HepG2 (cell line): Measurements from ENCODE around the gene FAM20C. TPM values are rescaled to one million over a fixed set of nuclear protein-coding genes. Genes with fewer than 3 reads are reported as not detected.

Experiments
- ATAC-seq: fragments of 200-7000 bp; cut with Tn5 transposase; 3 replicates; pipeline ENCODE4 v1.9.1; 2020; ENCODE audit warnings: mild to moderate bottlenecking, moderate library complexity
- BruUV-seq: library from RNA; stranded (reverse); fragments of 400-500 nt; replicated peaks from 2 replicates; lab custom pipeline; 2021; lab: Mats Ljungman, UMichigan
- CTCF ChIA-PET: fragments of 300-600 bp; formaldehyde crosslinking; extraction: SDS; loops from one replicate; lab custom pipeline; 2021; ENCODE audit warnings: low total read pairs, inconsistent platforms, low intra/inter-chr PET ratio; lab: Yijun Ruan, JAX
- POLR2A ChIA-PET: fragments of 350-600 bp; sonication (Branson Sonifier 250); formaldehyde crosslinking; loops from one replicate; lab custom pipeline; 2020; ENCODE audit warnings: antibody characterized with exemption, inconsistent platforms; lab: Yijun Ruan, JAX
- DNase-seq: peaks from one replicate; pipeline ENCODE4 v3.0.0-alpha.2; 2015; ENCODE audit warnings: low spot score
- FAIRE-seq: peaks from 3 replicates; lab custom pipeline; 2011; peaks lifted over from hg19 to GRCh38; lab: Jason Lieb, UNC
- H2AFZ ChIP-seq: one replicate; pipeline ENCODE4 v1.6.1; 2011; ENCODE audit warnings: low read length, inconsistent platforms
- H3K27ac ChIP-seq: fragments of 300-600 bp; 3 replicates; pipeline ENCODE4 v1.8.0; 2011; ENCODE audit warnings: mixed run types, mild to moderate bottlenecking, mixed read lengths, low read length, inconsistent platforms; ENCODE audit not compliant: insufficient read depth; ENCODE audit errors: extremely low read length
- H3K27me3 ChIP-seq, 2 experiments: fragments of 200-600 bp in 1 of 2; 2 replicates in 1 of 2; 3 replicates in 1 of 2; pipeline versions ENCODE4 v1.6.0 to v1.8.0; 2011; ENCODE audit warnings: low read length in 2 of 2, mild to moderate bottlenecking in 2 of 2, moderate library complexity in 2 of 2, inconsistent platforms in 1 of 2; ENCODE audit not compliant: insufficient read depth in 2 of 2, control insufficient read depth in 1 of 2
- H3K36me3 ChIP-seq, 2 experiments: fragments of 200-600 bp in 1 of 2; replicated peaks in 1 of 2; 2 replicates in 1 of 2; 3 replicates in 1 of 2; pipeline versions ENCODE4 v1.5.1 to v1.8.0; 2011; ENCODE audit warnings: low read length in 2 of 2, inconsistent platforms in 1 of 2; ENCODE audit not compliant: insufficient read depth in 2 of 2, control insufficient read depth in 1 of 2
- H3K4me1 ChIP-seq: 2 replicates; pipeline ENCODE4 v1.5.1; 2012; ENCODE audit warnings: low read length, inconsistent platforms; ENCODE audit not compliant: insufficient read depth
- H3K4me2 ChIP-seq: 2 replicates; pipeline ENCODE4 v1.6.0; 2011; ENCODE audit warnings: low read depth, low read length, inconsistent platforms
- H3K4me3 ChIP-seq, 3 experiments: fragments of 200-600 bp in 1 of 3; sonication (generic), shearing (Covaris generic) in 1 of 3; replicated peaks in 1 of 3; 2 replicates each; pipeline ENCODE4 v1.5.1; 2011 to 2016; ENCODE audit warnings: low read length in 3 of 3, inconsistent platforms in 2 of 3, low read depth in 2 of 3, mild to moderate bottlenecking in 2 of 3, control low read depth in 1 of 3, mixed read lengths in 1 of 3; ENCODE audit not compliant: insufficient read depth in 1 of 3
- H3K79me2 ChIP-seq: one replicate; pipeline ENCODE4 v1.6.1; 2011; ENCODE audit warnings: low read length, inconsistent platforms; ENCODE audit not compliant: insufficient read depth
- H3K9ac ChIP-seq: 2 replicates; pipeline ENCODE4 v1.6.0; 2011; ENCODE audit warnings: mild to moderate bottlenecking, low read depth, low read length, inconsistent platforms; ENCODE audit not compliant: insufficient read depth
- H3K9me3 ChIP-seq: 2 replicates; pipeline ENCODE4 v1.5.1; 2012; ENCODE audit warnings: mild to moderate bottlenecking, low read length
- H4K20me1 ChIP-seq: 2 replicates; pipeline ENCODE4 v1.6.0; 2011; ENCODE audit warnings: inconsistent platforms, mild to moderate bottlenecking, low read length, moderate library complexity; ENCODE audit not compliant: insufficient read depth
- ARNT2 ChIP-seq: sonication (generic); formaldehyde crosslinking; IDR thresholded peaks from 2 replicates; pipeline ENCODE4 v1.8.0; 2022; ENCODE audit warnings: mild to moderate bottlenecking, low read depth, missing genetic modification reagents, moderate library complexity
- HDAC1 ChIP-seq: sonication (generic); formaldehyde crosslinking; IDR thresholded peaks from 2 replicates; pipeline ENCODE4 v1.5.1; 2020; ENCODE audit warnings: mild to moderate bottlenecking, missing genetic modification reagents
- HNF4A ChIP-seq: sonication (generic); formaldehyde crosslinking; IDR thresholded peaks from 2 replicates; pipeline ENCODE4 v1.4.0; 2020; ENCODE audit warnings: missing genetic modification reagents
- HNF4G ChIP-seq, 2 experiments: sonication (generic) in 1 of 2; formaldehyde crosslinking in 1 of 2; IDR thresholded peaks; 2 replicates each; pipeline versions ENCODE4 v1.4.0 to v1.6.1; 2011 to 2020; ENCODE audit warnings: borderline replicate concordance in 2 of 2, low read depth in 2 of 2, mild to moderate bottlenecking in 2 of 2, low read length in 1 of 2, missing genetic modification reagents in 1 of 2, moderate library complexity in 1 of 2
- MIXL1 ChIP-seq: IDR thresholded peaks from 2 replicates; pipeline ENCODE4 v1.6.1; 2016
- SOX13 ChIP-seq, 3 experiments: fragments of 450-650 bp in 1 of 3; sonication (generic) in 1 of 3; formaldehyde crosslinking in 1 of 3; IDR thresholded peaks in 2 of 3; conservative IDR thresholded peaks in 1 of 3; 2 replicates each; pipeline versions ENCODE4 v1.5.0 to v1.6.1; 2016 to 2020; ENCODE audit warnings: antibody characterized with exemption in 1 of 3, mild to moderate bottlenecking in 1 of 3, missing compliant biosample characterization in 1 of 3, missing genetic modification reagents in 1 of 3, moderate library complexity in 1 of 3
- SOX5 ChIP-seq: IDR thresholded peaks from 2 replicates; pipeline ENCODE4 v1.6.1; 2016; ENCODE audit warnings: borderline replicate concordance
- ZBTB38 ChIP-seq: sonication (generic); formaldehyde crosslinking; IDR thresholded peaks from 2 replicates; pipeline ENCODE4 v1.5.1; 2020; ENCODE audit warnings: mild to moderate bottlenecking, missing genetic modification reagents
- WGBS: methylation state at CpG from one replicate; pipeline ENCODE4 v1.1.6; 2017; ENCODE audit warnings: low lambda C conversion rate; 5-methylcytosine and 5-hydroxymethylcytosine counted together
- in situ Hi-C: cut with HindIII; loops from 2 replicates; pipeline ENCODE4 v1.10.0; 2017; ENCODE audit warnings: low pct_unique_long_range_greater_than_20kb; ENCODE audit not compliant: extremely low pct_ligation_motif_present
- intact Hi-C: fragments of 100-400 bp; cut with micrococcal nuclease; formaldehyde crosslinking; loops from one replicate; pipeline ENCODE4 v1.10.0; 2022; ENCODE audit not compliant: unreplicated experiment
- polyA plus RNA-seq, 8 experiments: library from polyadenylated mRNA; depleted of rRNA in 3 of 8; stranded (reverse) in 7 of 8; unstranded in 1 of 8; fragments of >200 nt; fragmentation: Illumina TruSeq in 4 of 8; extraction: Trizol in 4 of 8; gene quantifications; 2 replicates each; pipeline versions ENCODE4 v1.2.1 to v1.2.3, GENCODE V29; 2011 to 2016; ENCODE audit warnings: low read depth in 4 of 8, missing spikeins in 1 of 8, mixed read lengths in 1 of 8; ENCODE audit not compliant: insufficient read depth in 1 of 8
- total RNA-seq, 5 experiments: library from RNA; depleted of rRNA; stranded (reverse); fragments of >200 nt; fragmentation: Illumina TruSeq; extraction: Trizol; gene quantifications; 2 replicates each; pipeline ENCODE4 v1.2.3, GENCODE V29; 2016; ENCODE audit warnings: low read depth in 1 of 5
- TF ChIP-seq, protein P1 (sequence below), 2 experiments: sonication (generic) in 1 of 2; formaldehyde crosslinking in 1 of 2; IDR thresholded peaks; 2 replicates each; pipeline versions ENCODE4 v1.6.1 to v1.9.0; 2014 to 2022; ENCODE audit warnings: antibody characterized with exemption in 1 of 2, borderline replicate concordance in 1 of 2, inconsistent platforms in 1 of 2, low read depth in 1 of 2, missing genetic modification reagents in 1 of 2
- TF ChIP-seq, protein P2 (sequence below): sonication (generic); formaldehyde crosslinking; IDR thresholded peaks from 2 replicates; pipeline ENCODE4 v1.4.0; 2020; ENCODE audit warnings: missing genetic modification reagents
- TF ChIP-seq, protein P3 (sequence below): sonication (generic); formaldehyde crosslinking; IDR thresholded peaks from 2 replicates; pipeline ENCODE4 v1.5.1; 2020; ENCODE audit warnings: mild to moderate bottlenecking, missing genetic modification reagents, borderline replicate concordance

FAM20C gene
- total and polyA plus RNA-seq, 2 of the 13 experiments (the other 11 are each of a cell fraction or from before 2014, with no cell fraction given), result 11.9 to 19.9 TPM

DNA sequence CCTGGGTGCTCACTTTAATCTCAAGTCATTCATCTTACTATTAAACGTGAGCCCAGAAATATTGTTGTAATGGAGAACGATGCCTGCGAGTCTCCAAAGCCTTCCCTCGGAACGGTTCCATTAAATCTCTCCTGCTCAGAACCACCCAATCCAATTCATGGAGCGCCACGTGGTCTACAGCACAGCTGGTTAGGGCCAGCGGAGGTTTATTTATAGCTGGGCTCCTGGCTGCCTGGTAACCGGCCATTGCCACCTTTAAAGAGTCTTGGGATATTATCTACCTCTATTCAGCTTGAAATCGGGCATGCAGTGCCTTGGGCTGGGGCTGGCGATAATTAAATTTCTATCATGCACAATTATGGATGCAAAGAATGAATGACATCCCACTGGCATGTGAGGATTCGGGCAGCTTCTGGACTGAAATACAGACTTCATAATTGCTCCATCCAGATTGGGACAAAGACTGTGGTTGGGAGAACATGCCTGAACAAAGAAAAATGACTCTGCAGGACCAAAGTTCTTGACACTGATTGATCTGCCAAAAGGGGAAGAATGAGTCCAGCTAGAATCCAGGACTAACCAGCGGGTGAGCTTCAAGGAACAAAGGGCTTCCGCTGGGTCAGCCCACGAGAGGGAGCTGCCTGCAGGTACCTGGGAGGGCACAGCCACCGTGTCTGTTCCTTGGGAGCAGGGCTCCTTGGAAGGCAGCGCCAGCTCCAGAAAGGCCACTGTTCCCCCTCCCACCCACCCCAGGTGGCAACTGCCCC lies 7.3 kb downstream of the FAM20C start:
- BruUV-seq, result no TSS peak
- H3K4me1 ChIP-seq, result peaks cover 59% of the 10 kb centered on the region
- peaks cover 36% of the 10 kb centered on the region for H3K79me2 ChIP-seq
- no peak overlapping the region; the same call in 1 of the 2 replicates for H3K4me2 ChIP-seq
- H3K36me3 ChIP-seq, result peaks cover 18 to 66% of the 10 kb centered on the region in 2 experiments; a peak in 4 of 5 replicates
- H3K9me3 ChIP-seq, result no peaks in the 10 kb centered on the region
- H3K4me3 ChIP-seq, result no peak overlapping the region
- FAIRE-seq (peak; percentile 51), ATAC-seq (peak; percentile 30), DNase-seq (peak; percentile 55)
- no peak overlapping the region for H3K9ac ChIP-seq
- intact Hi-C loops, result no loop called here
- no peaks in the 10 kb centered on the region for H3K27me3 ChIP-seq
- in situ Hi-C loops, result no loop called here
- 85% methylated on average over 15 of the region's 17 CpGs for WGBS
- peak overlapping the region; percentile 57 for H3K27ac ChIP-seq
- H2AFZ ChIP-seq, result no peak overlapping the region
- POLR2A ChIA-PET, result interaction anchor here (1.2 to 2.1 kb wide), 3 partner anchors 11 to 35 kb away, joined by 3 to 9 read pairs (median 5); no protein-coding TSS in a partner anchor
- peaks cover 7% of the 10 kb centered on the region for H4K20me1 ChIP-seq
- CTCF ChIA-PET, result no interaction called here
- TF ChIP-seq, protein P1, sequence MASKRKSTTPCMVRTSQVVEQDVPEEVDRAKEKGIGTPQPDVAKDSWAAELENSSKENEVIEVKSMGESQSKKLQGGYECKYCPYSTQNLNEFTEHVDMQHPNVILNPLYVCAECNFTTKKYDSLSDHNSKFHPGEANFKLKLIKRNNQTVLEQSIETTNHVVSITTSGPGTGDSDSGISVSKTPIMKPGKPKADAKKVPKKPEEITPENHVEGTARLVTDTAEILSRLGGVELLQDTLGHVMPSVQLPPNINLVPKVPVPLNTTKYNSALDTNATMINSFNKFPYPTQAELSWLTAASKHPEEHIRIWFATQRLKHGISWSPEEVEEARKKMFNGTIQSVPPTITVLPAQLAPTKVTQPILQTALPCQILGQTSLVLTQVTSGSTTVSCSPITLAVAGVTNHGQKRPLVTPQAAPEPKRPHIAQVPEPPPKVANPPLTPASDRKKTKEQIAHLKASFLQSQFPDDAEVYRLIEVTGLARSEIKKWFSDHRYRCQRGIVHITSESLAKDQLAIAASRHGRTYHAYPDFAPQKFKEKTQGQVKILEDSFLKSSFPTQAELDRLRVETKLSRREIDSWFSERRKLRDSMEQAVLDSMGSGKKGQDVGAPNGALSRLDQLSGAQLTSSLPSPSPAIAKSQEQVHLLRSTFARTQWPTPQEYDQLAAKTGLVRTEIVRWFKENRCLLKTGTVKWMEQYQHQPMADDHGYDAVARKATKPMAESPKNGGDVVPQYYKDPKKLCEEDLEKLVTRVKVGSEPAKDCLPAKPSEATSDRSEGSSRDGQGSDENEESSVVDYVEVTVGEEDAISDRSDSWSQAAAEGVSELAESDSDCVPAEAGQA (IDR thresholded peaks at IDR 0.05; ENCODE audit: low read depth), result no peak
- TF ChIP-seq, protein P1 (CRISPR knock-in tag; IDR thresholded peaks at IDR 0.05; ENCODE audit: borderline replicate concordance), result no peak
- TF ChIP-seq, protein P2, sequence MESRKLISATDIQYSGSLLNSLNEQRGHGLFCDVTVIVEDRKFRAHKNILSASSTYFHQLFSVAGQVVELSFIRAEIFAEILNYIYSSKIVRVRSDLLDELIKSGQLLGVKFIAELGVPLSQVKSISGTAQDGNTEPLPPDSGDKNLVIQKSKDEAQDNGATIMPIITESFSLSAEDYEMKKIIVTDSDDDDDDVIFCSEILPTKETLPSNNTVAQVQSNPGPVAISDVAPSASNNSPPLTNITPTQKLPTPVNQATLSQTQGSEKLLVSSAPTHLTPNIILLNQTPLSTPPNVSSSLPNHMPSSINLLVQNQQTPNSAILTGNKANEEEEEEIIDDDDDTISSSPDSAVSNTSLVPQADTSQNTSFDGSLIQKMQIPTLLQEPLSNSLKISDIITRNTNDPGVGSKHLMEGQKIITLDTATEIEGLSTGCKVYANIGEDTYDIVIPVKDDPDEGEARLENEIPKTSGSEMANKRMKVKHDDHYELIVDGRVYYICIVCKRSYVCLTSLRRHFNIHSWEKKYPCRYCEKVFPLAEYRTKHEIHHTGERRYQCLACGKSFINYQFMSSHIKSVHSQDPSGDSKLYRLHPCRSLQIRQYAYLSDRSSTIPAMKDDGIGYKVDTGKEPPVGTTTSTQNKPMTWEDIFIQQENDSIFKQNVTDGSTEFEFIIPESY (CRISPR knock-in tag), result peak; percentile 89
- TF ChIP-seq MIXL1 (CRISPR knock-in tag) (0 out of 2 replicates have a peak, but pooled peaks have one; percentile 22), SOX13 (IDR thresholded peaks at IDR 0.05) (no peak), SOX13 (CRISPR knock-in tag; conservative IDR thresholded peaks at IDR 0.05 in 1 of 2, IDR thresholded peaks at IDR 0.05 in 1 of 2) (peak in 1 of 2 experiments; percentile 61; a peak in 2 of 4 replicates), HNF4A (CRISPR knock-in tag) (peak; percentile 60), ARNT2 (CRISPR knock-in tag) (no peak), SOX5 (CRISPR knock-in tag) (peak; percentile 59), ZBTB38 (CRISPR knock-in tag) (peak; percentile 58; the same call in 1 of the 2 replicates), HNF4G (IDR thresholded peaks at IDR 0.05; ENCODE audit: borderline replicate concordance, low read depth, low read length) (peak; percentile 39; the same call in 1 of the 2 replicates), HNF4G (CRISPR knock-in tag; IDR thresholded peaks at IDR 0.05; ENCODE audit: borderline replicate concordance, low read depth) (no peak), HDAC1 (CRISPR knock-in tag) (peak; percentile 46; the same call in 1 of the 2 replicates)
- TF ChIP-seq, protein P3, sequence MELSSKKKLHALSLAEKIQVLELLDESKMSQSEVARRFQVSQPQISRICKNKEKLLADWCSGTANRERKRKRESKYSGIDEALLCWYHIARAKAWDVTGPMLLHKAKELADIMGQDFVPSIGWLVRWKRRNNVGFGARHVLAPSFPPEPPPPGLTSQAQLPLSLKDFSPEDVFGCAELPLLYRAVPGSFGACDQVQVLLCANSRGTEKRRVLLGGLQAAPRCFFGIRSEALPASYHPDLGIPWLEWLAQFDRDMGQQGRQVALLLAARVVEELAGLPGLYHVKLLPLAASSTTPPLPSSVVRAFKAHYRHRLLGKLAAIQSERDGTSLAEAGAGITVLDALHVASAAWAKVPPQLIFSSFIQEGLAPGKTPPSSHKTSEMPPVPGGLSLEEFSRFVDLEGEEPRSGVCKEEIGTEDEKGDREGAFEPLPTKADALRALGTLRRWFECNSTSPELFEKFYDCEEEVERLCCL (CRISPR knock-in tag), result 0 out of 2 replicates have a peak, but pooled peaks have one; percentile 54
